ENCODE data around the gene MYO3B. TPM values are rescaled to one million over a fixed set of nuclear protein-coding genes. Genes with fewer than 3 reads are reported as not detected.

MYO3B gene
- total and polyA plus RNA-seq, 2 of the 8 experiments (the other 6 are each of a cell fraction or from before 2014, with no cell fraction given), result 0.17 to 0.19 TPM

- CTCF ChIA-PET (ENCODE audit: partially characterized antibody), result interaction anchor here (0.6 to 1.9 kb wide), 2 partner anchors 62 to 211 kb away, joined by 3 to 4 read pairs; no protein-coding TSS in a partner anchor
- TF ChIP-seq RFX5 (IDR thresholded peaks at IDR 0.05; ENCODE audit: borderline replicate concordance, low read depth, low read length), result no peak
- no peak for TF ChIP-seq CREB1 (IDR thresholded peaks at IDR 0.05)
- no peak for TF ChIP-seq ATF2 (IDR thresholded peaks at IDR 0.05; ENCODE audit: low read length)
- no peak for TF ChIP-seq POLR2A (IDR thresholded peaks at IDR 0.05; ENCODE audit: control extremely low read depth in 1 of 2, low read depth in 2 of 2, low read length in 2 of 2)
- no peak for TF ChIP-seq PHF8 (conservative IDR thresholded peaks at IDR 0.05; ENCODE audit: low read depth, low read length)
- no peak for TF ChIP-seq CTBP2 (IDR thresholded peaks at IDR 0.05; ENCODE audit: borderline replicate concordance, insufficient read depth, insufficient read length, low read length)
- TF ChIP-seq TCF12 (IDR thresholded peaks at IDR 0.05; ENCODE audit: low read depth, low read length), result no peak
- no peak for TF ChIP-seq SUZ12 (IDR thresholded peaks at IDR 0.05; ENCODE audit: low read length)
- no peak for TF ChIP-seq GTF2F1 (IDR thresholded peaks at IDR 0.05; ENCODE audit: borderline replicate concordance, low read depth, low read length)
- no peak for TF ChIP-seq NRF1 (IDR thresholded peaks at IDR 0.05; ENCODE audit: low read depth, low read length)
- no peak for TF ChIP-seq BCL11A (IDR thresholded peaks at IDR 0.05; ENCODE audit: low read depth in 2 of 2, low read length in 2 of 2)
- TF ChIP-seq RBBP5 (IDR thresholded peaks at IDR 0.05; ENCODE audit: borderline replicate concordance, low read depth, low read length), result no peak
- no peak for TF ChIP-seq CBX8 (IDR thresholded peaks at IDR 0.05; ENCODE audit: borderline replicate concordance, low read depth, low read length)
Measured at GRCh38 chr2:170217778-170218251, 39.9 kb downstream of the MYO3B start.

More at GRCh38 chr2:170217778-170218251, 39.9 kb downstream of the MYO3B start:
- Histone ChIP-seq H3K56ac (replicated peaks; ENCODE audit: insufficient read length, low read depth, low read length) (no peak overlapping the region), H2BK20ac (ENCODE audit: low read length) (peak overlapping the region; percentile 88; the same call in 1 of the 2 replicates), H4K8ac (ENCODE audit: extremely low read depth, insufficient read depth, low read length) (no peak overlapping the region), H3K79me2 (ENCODE audit: control insufficient read depth in 1 of 2, insufficient read depth in 2 of 2, low read length in 2 of 2) (no peaks in the 10 kb centered on the region), H3K4ac (replicated peaks; ENCODE audit: insufficient read length, low read depth, low read length) (no peak overlapping the region), H3K4me1 (replicated peaks in 1 of 4; ENCODE audit: control insufficient read depth in 3 of 4, insufficient read depth in 4 of 4, low read length in 3 of 4) (peaks cover 3 to 31% (median 22%) of the 10 kb centered on the region in 4 experiments; a peak in 6 of 7 replicates), H3K18ac (ENCODE audit: extremely low read depth, low read length) (no peak overlapping the region), H2BK120ac (replicated peaks; ENCODE audit: low read depth, low read length) (peak overlapping the region; percentile 96), H3K14ac (ENCODE audit: insufficient read length) (no peak overlapping the region), H3K27ac (ENCODE audit: low read depth, low read length) (no peak overlapping the region), H3K79me1 (ENCODE audit: low read depth, low read length) (no peaks in the 10 kb centered on the region), H4K20me1 (replicated peaks in 1 of 2; ENCODE audit: control insufficient read depth in 1 of 2, insufficient read depth in 2 of 2, low read length in 2 of 2) (no peaks in the 10 kb centered on the region), H3K4me3 (ENCODE audit: extremely low read depth in 1 of 4, insufficient read depth in 2 of 4, low read depth in 3 of 4, low read length in 4 of 4) (no peak overlapping the region), H3K9me3 (ENCODE audit: insufficient read depth in 2 of 2, low read depth in 1 of 2, low read length in 1 of 2) (no peaks in the 10 kb centered on the region), H3K4me2 (ENCODE audit: insufficient read depth in 1 of 2, low read depth in 2 of 2, low read length in 2 of 2) (no peak overlapping the region), H3K23ac (ENCODE audit: insufficient read length) (no peak overlapping the region), H3K9ac (replicated peaks in 1 of 4; ENCODE audit: extremely low read depth in 1 of 4, low read depth in 3 of 4, low read length in 3 of 4) (no peak overlapping the region), H4K5ac (ENCODE audit: insufficient read length, low read depth, low read length) (no peak overlapping the region), H2BK15ac (ENCODE audit: low read length) (no peak overlapping the region), H2AK5ac (ENCODE audit: low read depth, low read length) (no peak overlapping the region; the same call in 1 of the 2 replicates), H4K91ac (replicated peaks; ENCODE audit: insufficient read length, low read length) (peak overlapping the region; percentile 60), H2BK12ac (ENCODE audit: low read depth, low read length) (no peak overlapping the region), H3K27me3 (replicated peaks in 1 of 4; ENCODE audit: control insufficient read depth in 3 of 4, extremely low read depth in 1 of 4, insufficient read depth in 3 of 4, low read length in 3 of 4) (no peaks in the 10 kb centered on the region), H2AFZ (ENCODE audit: low read length) (no peak overlapping the region), H3K36me3 (ENCODE audit: control insufficient read depth in 2 of 4, insufficient read depth in 4 of 4, low read length in 3 of 4) (no peaks in the 10 kb centered on the region; a peak in 1 of 8 replicates), H2BK5ac (ENCODE audit: low read depth, low read length) (no peak overlapping the region), H3K23me2 (ENCODE audit: low read depth, low read length) (no peaks in the 10 kb centered on the region)
- DNase-seq (ENCODE audit: low read depth in 1 of 2, low spot score in 2 of 2), result no peak
- POLR2A ChIA-PET (ENCODE audit: partially characterized antibody), result no interaction called here
- FAIRE-seq, result no peak
- WGBS, 2 experiments (ENCODE audit: extremely low coverage in 1 of 2, insufficient coverage in 1 of 2, insufficient read length in 1 of 2, insufficient replicate concordance in 2 of 2, low coverage in 1 of 2, low lambda C conversion rate in 2 of 2, missing lambda C conversion rate in 1 of 2), result 90% methylated on average over 4 of the region's 4 CpGs; no CpG with 5 or more reads in 1 of the 2 experiments
